IMR-90 (cell line): Measurements from ENCODE around the gene RAB3IL1. TPM values are rescaled to one million over a fixed set of nuclear protein-coding genes. Genes with fewer than 3 reads are reported as not detected.

Experiments used
- ELK1 ChIP-seq: fragments of 150-350 bp; IDR thresholded peaks from 2 replicates; pipeline ENCODE4 v1.6.1; 2016; ENCODE audit warnings: low read depth, mild to moderate bottlenecking, low read length, moderate library complexity, borderline replicate concordance
- FOS ChIP-seq: fragments of 150-350 bp; IDR thresholded peaks from 2 replicates; pipeline ENCODE4 v1.6.1; 2016; ENCODE audit warnings: low read depth, low read length
- POLR2A ChIP-seq: IDR thresholded peaks from 2 replicates; pipeline ENCODE4 v1.6.1; 2012; ENCODE audit warnings: mild to moderate bottlenecking, low read depth, low read length
- RAD21 ChIP-seq: IDR thresholded peaks from 2 replicates; pipeline ENCODE4 v1.6.1; 2012; ENCODE audit warnings: low read length, improper control_type of control experiment
- polyA plus RNA-seq, 3 experiments: library from polyadenylated mRNA; depleted of rRNA; stranded (reverse); fragments of >200 nt; gene quantifications; 2 replicates each; pipeline ENCODE4 v1.2.3, GENCODE V29; 2012; ENCODE audit warnings: low replicate concordance in 1 of 3
- total RNA-seq: library from RNA; depleted of rRNA; stranded (reverse); fragments of >200 nt; gene quantifications from 2 replicates; pipeline ENCODE4 v1.2.3, GENCODE V29; 2012

Gene RAB3IL1
- total and polyA plus RNA-seq, 2 of the 4 experiments (the other 2 are of a cell fraction), result 0.72 to 1.9 TPM

- TF ChIP-seq ELK1 (no peak), POLR2A (no peak), FOS (no peak), RAD21 (no peak)
Observed at GRCh38 chr11:61955422-61956135, 38.2 kb upstream of the RAB3IL1 start (continued).
